Fibroblast of lung (primary cell): ENCODE data around the gene GRIN3A. TPM values are rescaled to one million over a fixed set of nuclear protein-coding genes. Genes with fewer than 3 reads are reported as not detected.

Experiments
- DNase-seq, 2 donors: peaks; one replicate each; pipeline versions ENCODE4 v3.0.0 to v3.0.0-alpha.2; 2010; ENCODE audit warnings: low read depth in 2 of 2
- H2AFZ ChIP-seq: 2 replicates; pipeline ENCODE4 v1.5.1; 2012; ENCODE audit warnings: low read length, control low read depth, inconsistent platforms
- H3K27ac ChIP-seq: 2 replicates; pipeline ENCODE4 v1.5.1; 2011; ENCODE audit warnings: low read length, control low read depth; ENCODE audit not compliant: insufficient read depth
- H3K27me3 ChIP-seq: 2 replicates; pipeline ENCODE4 v1.5.1; 2011; ENCODE audit warnings: mild to moderate bottlenecking, low read length; ENCODE audit not compliant: control insufficient read depth, insufficient read depth
- H3K36me3 ChIP-seq: 2 replicates; pipeline ENCODE4 v1.5.1; 2011; ENCODE audit warnings: low read length; ENCODE audit not compliant: control insufficient read depth, insufficient read depth
- H3K4me1 ChIP-seq: 2 replicates; pipeline ENCODE4 v1.5.1; 2011; ENCODE audit warnings: low read length; ENCODE audit not compliant: control insufficient read depth, insufficient read depth; ENCODE audit errors: extremely low read depth
- H3K4me2 ChIP-seq: 2 replicates; pipeline ENCODE4 v1.5.1; 2011; ENCODE audit warnings: low read length, control low read depth; ENCODE audit not compliant: insufficient read depth; ENCODE audit errors: extremely low read depth
- H3K4me3 ChIP-seq, 4 experiments: fragments of 200-600 bp in 1 of 4; sonication (generic) in 1 of 4; replicated peaks in 1 of 4; 2 replicates each; pipeline ENCODE4 v1.5.1; 2011 to 2016; ENCODE audit warnings: low read length in 4 of 4, low read depth in 3 of 4, mild to moderate bottlenecking in 3 of 4, control low read depth in 2 of 4, inconsistent platforms in 1 of 4, mixed read lengths in 1 of 4; ENCODE audit not compliant: insufficient read depth in 1 of 4; ENCODE audit errors: control extremely low read depth in 1 of 4
- H3K79me2 ChIP-seq: 2 replicates; pipeline ENCODE4 v1.5.1; 2012; ENCODE audit warnings: mild to moderate bottlenecking, low read length, inconsistent platforms; ENCODE audit not compliant: control insufficient read depth, insufficient read depth
- H3K9ac ChIP-seq: 2 replicates; pipeline ENCODE4 v1.5.1; 2011; ENCODE audit warnings: mild to moderate bottlenecking, low read length, control low read depth; ENCODE audit not compliant: insufficient read depth
- H3K9me3 ChIP-seq: 2 replicates; pipeline ENCODE4 v1.5.1; 2012; ENCODE audit warnings: low read depth, low read length; ENCODE audit not compliant: control insufficient read depth, insufficient read depth
- H4K20me1 ChIP-seq: 2 replicates; pipeline ENCODE4 v1.5.1; 2011; ENCODE audit warnings: low read length; ENCODE audit not compliant: control insufficient read depth, insufficient read depth; ENCODE audit errors: extremely low read depth
- EZH2 ChIP-seq: IDR thresholded peaks from 2 replicates; pipeline ENCODE4 v1.5.1; 2012; ENCODE audit warnings: low read length, control low read depth, mild to moderate bottlenecking; ENCODE audit errors: missing control alignments
- polyA plus RNA-seq, 2 donors: library from polyadenylated mRNA; depleted of rRNA in 1 of 2; stranded (reverse) in 1 of 2; unstranded in 1 of 2; fragments of >200 nt; gene quantifications; 2 replicates each; pipeline ENCODE4 v1.2.1, GENCODE V29; 2011 to 2012; ENCODE audit warnings: missing spikeins in 1 of 2
- total RNA-seq: library from RNA; depleted of rRNA; stranded (reverse); fragments of >200 nt; gene quantifications from 2 replicates; pipeline ENCODE4 v1.2.1, GENCODE V29; 2014
- TF ChIP-seq, protein P1 (sequence below), 2 donors: IDR thresholded peaks in 1 of 2; conservative IDR thresholded peaks in 1 of 2; 1 replicate in 1 of 2; 2 replicates in 1 of 2; pipeline ENCODE4 v1.5.1; 2011 to 2012; ENCODE audit warnings: low read length in 2 of 2, control low read depth in 1 of 2, inconsistent platforms in 1 of 2, low read depth in 1 of 2, mild to moderate bottlenecking in 1 of 2

GRIN3A gene
- total and polyA plus RNA-seq, 2 donors (not counting 1 experiment from before 2014, with no cell fraction given), result not detected

DNA sequence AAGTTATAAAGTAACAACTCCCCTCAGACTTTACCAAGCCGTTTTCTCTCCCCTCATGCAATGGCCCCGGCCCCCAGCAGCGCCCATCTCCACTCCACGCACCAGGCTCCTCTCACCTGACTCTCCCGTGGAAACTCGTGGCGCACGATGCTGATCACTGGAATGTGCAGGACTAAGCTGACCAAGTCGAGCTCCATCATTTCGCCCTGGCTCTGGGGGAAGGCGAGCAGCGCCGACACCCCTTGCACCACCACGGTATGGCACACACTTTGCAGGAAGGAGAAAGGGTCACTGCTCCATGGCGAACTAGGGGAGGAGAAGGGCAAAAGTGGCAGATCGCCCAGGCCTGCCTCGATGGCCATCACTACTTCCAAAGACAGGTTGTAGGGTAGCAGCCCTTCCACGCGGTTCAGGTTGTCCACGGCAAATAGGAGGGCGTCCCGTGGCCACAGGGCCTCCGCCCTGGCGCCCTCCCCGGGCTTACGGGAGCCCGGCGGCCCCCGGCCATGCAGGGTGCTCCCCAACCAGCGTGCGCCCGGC, 1.2 kb downstream of the GRIN3A start:
- Histone ChIP-seq H3K4me1 (no peaks in the 10 kb centered on the region), H3K27me3 (peaks cover 4% of the 10 kb centered on the region), H3K9me3 (no peaks in the 10 kb centered on the region), H3K79me2 (no peaks in the 10 kb centered on the region), H3K36me3 (no peaks in the 10 kb centered on the region), H3K9ac (no peak overlapping the region), H2AFZ (no peak overlapping the region), H3K4me3 (no peak overlapping the region), H3K27ac (no peak overlapping the region), H4K20me1 (no peaks in the 10 kb centered on the region), H3K4me2 (no peak overlapping the region)
- no peak for DNase-seq
- TF ChIP-seq, protein P1, sequence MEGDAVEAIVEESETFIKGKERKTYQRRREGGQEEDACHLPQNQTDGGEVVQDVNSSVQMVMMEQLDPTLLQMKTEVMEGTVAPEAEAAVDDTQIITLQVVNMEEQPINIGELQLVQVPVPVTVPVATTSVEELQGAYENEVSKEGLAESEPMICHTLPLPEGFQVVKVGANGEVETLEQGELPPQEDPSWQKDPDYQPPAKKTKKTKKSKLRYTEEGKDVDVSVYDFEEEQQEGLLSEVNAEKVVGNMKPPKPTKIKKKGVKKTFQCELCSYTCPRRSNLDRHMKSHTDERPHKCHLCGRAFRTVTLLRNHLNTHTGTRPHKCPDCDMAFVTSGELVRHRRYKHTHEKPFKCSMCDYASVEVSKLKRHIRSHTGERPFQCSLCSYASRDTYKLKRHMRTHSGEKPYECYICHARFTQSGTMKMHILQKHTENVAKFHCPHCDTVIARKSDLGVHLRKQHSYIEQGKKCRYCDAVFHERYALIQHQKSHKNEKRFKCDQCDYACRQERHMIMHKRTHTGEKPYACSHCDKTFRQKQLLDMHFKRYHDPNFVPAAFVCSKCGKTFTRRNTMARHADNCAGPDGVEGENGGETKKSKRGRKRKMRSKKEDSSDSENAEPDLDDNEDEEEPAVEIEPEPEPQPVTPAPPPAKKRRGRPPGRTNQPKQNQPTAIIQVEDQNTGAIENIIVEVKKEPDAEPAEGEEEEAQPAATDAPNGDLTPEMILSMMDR (conservative IDR thresholded peaks at IDR 0.05 in 1 of 2, IDR thresholded peaks at IDR 0.05 in 1 of 2; ENCODE audit: low read depth in 1 of 2, low read length in 2 of 2), result no peak

DNA sequence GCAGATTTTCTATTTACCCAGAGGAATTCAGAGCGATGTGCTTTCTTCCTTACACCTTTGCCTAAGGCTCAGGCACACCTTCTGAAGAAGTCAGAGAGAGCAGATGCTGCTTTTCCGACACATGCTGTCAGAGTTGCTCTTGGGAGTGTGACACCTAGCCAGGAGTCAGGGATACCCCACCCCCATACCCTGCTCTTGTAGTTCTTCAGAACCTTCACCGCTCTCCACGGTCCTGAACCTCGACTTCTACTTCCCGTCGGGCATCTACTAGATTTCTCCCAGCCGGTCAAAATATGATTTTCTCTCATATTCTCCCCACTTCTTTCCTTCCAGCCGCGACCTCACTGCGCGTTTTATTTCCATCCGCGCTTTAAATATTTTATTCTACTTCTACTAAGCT, 1.7 kb downstream of the GRIN3A start:
- Histone ChIP-seq H3K4me1 (no peaks in the 10 kb centered on the region), H4K20me1 (no peaks in the 10 kb centered on the region), H3K27me3 (peaks cover 4% of the 10 kb centered on the region), H3K9me3 (no peaks in the 10 kb centered on the region), H3K27ac (no peak overlapping the region), H2AFZ (no peak overlapping the region), H3K36me3 (no peaks in the 10 kb centered on the region), H3K4me2 (no peak overlapping the region), H3K79me2 (no peaks in the 10 kb centered on the region), H3K4me3 (no peak overlapping the region), H3K9ac (no peak overlapping the region)
- TF ChIP-seq, protein P1 (conservative IDR thresholded peaks at IDR 0.05 in 1 of 2, IDR thresholded peaks at IDR 0.05 in 1 of 2; ENCODE audit: low read depth in 1 of 2, low read length in 2 of 2), result no peak
- TF ChIP-seq EZH2, result no peak
- no peak for DNase-seq

- H3K27me3 ChIP-seq, result no peaks in the 10 kb centered on the region
- H3K36me3 ChIP-seq, result no peaks in the 10 kb centered on the region
- H3K27ac ChIP-seq, result no peak overlapping the region
- H3K79me2 ChIP-seq, result no peaks in the 10 kb centered on the region
- DNase-seq, result no peak
- H3K4me1 ChIP-seq, result no peaks in the 10 kb centered on the region
- H3K4me3 ChIP-seq, result no peak overlapping the region
- TF ChIP-seq, protein P1 (conservative IDR thresholded peaks at IDR 0.05 in 1 of 2, IDR thresholded peaks at IDR 0.05 in 1 of 2; ENCODE audit: low read depth in 1 of 2, low read length in 2 of 2), result no peak
- TF ChIP-seq EZH2, result no peak
- H2AFZ ChIP-seq, result no peak overlapping the region
- H3K9ac ChIP-seq, result no peak overlapping the region
- no peak overlapping the region for H3K4me2 ChIP-seq
- no peaks in the 10 kb centered on the region for H3K9me3 ChIP-seq
- no peaks in the 10 kb centered on the region for H4K20me1 ChIP-seq
Measured at GRCh38 chr9:101731429-101731828, 7.0 kb downstream of the GRIN3A start.
